CD4-positive, alpha-beta T cell (primary cell): ENCODE results near the gene NHS. TPM values are rescaled to one million over a fixed set of nuclear protein-coding genes. Genes with fewer than 3 reads are reported as not detected.

Experiments used
- ATAC-seq: fragments of 200-7000 bp; cut with Tn5 transposase; one replicate; pipeline ENCODE4 v1.10.0; 2022; ENCODE audit warnings: mild to moderate bottlenecking; ENCODE audit not compliant: poor library complexity
- CTCF ChIA-PET: fragments of 350-600 bp; sonication (Branson Sonifier 250); formaldehyde crosslinking; loops from one replicate; lab custom pipeline; 2021; ENCODE audit warnings: antibody characterized with exemption, inconsistent platforms; lab: Charles Lee
- POLR2A ChIA-PET: fragments of 350-600 bp; sonication (Branson Sonifier 250); formaldehyde crosslinking; loops from one replicate; lab custom pipeline; 2021; ENCODE audit warnings: antibody characterized with exemption, inconsistent platforms; lab: Charles Lee
- DNase-seq, 14 experiments: peaks; one replicate each; pipeline ENCODE4 v3.0.0-alpha.2; 2013 to 2020; ENCODE audit warnings: mixed read lengths in 2 of 14
- H3K27ac ChIP-seq, 2 donors: one replicate each; pipeline versions ENCODE4 v1.5.1 to v1.7.0; 2013; ENCODE audit warnings: low read length in 2 of 2, low read depth in 1 of 2, mild to moderate bottlenecking in 1 of 2
- H3K27me3 ChIP-seq, 2 experiments: 1 replicate in 1 of 2; 2 replicates in 1 of 2; pipeline versions ENCODE4 v1.6.1 to v1.7.0; 2013; ENCODE audit warnings: low read length in 2 of 2, control low read depth in 1 of 2, mild to moderate bottlenecking in 1 of 2, moderate library complexity in 1 of 2; ENCODE audit not compliant: insufficient read depth in 2 of 2, control insufficient read depth in 1 of 2
- H3K36me3 ChIP-seq: one replicate; pipeline ENCODE4 v1.6.1; 2013; ENCODE audit warnings: low read length, control low read depth; ENCODE audit not compliant: insufficient read depth
- H3K4me1 ChIP-seq: one replicate; pipeline ENCODE4 v1.6.1; 2013; ENCODE audit warnings: low read length, control low read depth; ENCODE audit not compliant: insufficient read depth
- H3K4me3 ChIP-seq: one replicate; pipeline ENCODE4 v1.5.1; 2013; ENCODE audit warnings: mild to moderate bottlenecking, low read length, moderate library complexity
- H3K9me3 ChIP-seq, 2 experiments: 1 replicate in 1 of 2; 2 replicates in 1 of 2; pipeline versions ENCODE4 v1.6.1 to v1.7.0; 2013; ENCODE audit warnings: low read length in 2 of 2, mild to moderate bottlenecking in 2 of 2, control low read depth in 1 of 2, moderate library complexity in 1 of 2; ENCODE audit not compliant: control insufficient read depth in 1 of 2, insufficient read depth in 1 of 2
- H3K27ac Mint-ChIP-seq: one replicate; pipeline ENCODE4 v1.8.0; 2020; ENCODE audit warnings: mixed read lengths
- H3K27me3 Mint-ChIP-seq: one replicate; pipeline ENCODE4 v1.8.0; 2021; ENCODE audit warnings: mixed read lengths
- H3K36me3 Mint-ChIP-seq: one replicate; pipeline ENCODE4 v1.8.0; 2021; ENCODE audit warnings: low read depth, mixed read lengths
- H3K4me1 Mint-ChIP-seq: one replicate; pipeline ENCODE4 v1.8.0; 2021; ENCODE audit warnings: low read depth, mixed read lengths
- H3K4me3 Mint-ChIP-seq: one replicate; pipeline ENCODE4 v1.8.0; 2020; ENCODE audit warnings: mild to moderate bottlenecking, mixed read lengths
- H3K9me3 Mint-ChIP-seq: one replicate; pipeline ENCODE4 v1.8.0; 2020; ENCODE audit warnings: mixed read lengths
- CTCF ChIP-seq: fragments of 200-600 bp; IDR thresholded peaks from one replicate; pipeline ENCODE4 v1.8.0; 2022; ENCODE audit warnings: antibody characterized with exemption, mild to moderate bottlenecking
- intact Hi-C, 2 experiments: fragments of 100-400 bp; cut with DNase I in 1 of 2; cut with micrococcal nuclease in 1 of 2; formaldehyde crosslinking; loops; one replicate each; pipeline versions ENCODE4 v1.15.1 to v1.9.0; 2023 to 2025; cut with DNase I, micrococcal nuclease
- total RNA-seq, 174 experiments: library from RNA in 2 of 174; stranded (reverse) in 2 of 174; gene quantifications; one replicate each; pipeline ENCODE4 v1.2.3 and lab custom pipeline; 2021 to 2026

The NHS gene
- total RNA-seq, 2 experiments from 2014 or later = 0.36 to 0.53 TPM

- Histone ChIP-seq H3K36me3 (no peaks in the 10 kb centered on the region), H3K27me3 (no peaks in the 10 kb centered on the region), H3K27ac (no peak overlapping the region), H3K4me3 (no peak overlapping the region), H3K4me1 (no peaks in the 10 kb centered on the region), H3K9me3 (no peaks in the 10 kb centered on the region)
- no peak for ATAC-seq
- H3K36me3 Mint-ChIP-seq = no peaks in the 10 kb centered on the region
- no peaks in the 10 kb centered on the region for H3K9me3 Mint-ChIP-seq
- H3K27me3 Mint-ChIP-seq = peaks cover 4% of the 10 kb centered on the region
- CTCF ChIA-PET = no interaction called here
- POLR2A ChIA-PET = no interaction called here
- no peak for DNase-seq
- H3K4me1 Mint-ChIP-seq = no peaks in the 10 kb centered on the region
- no peak for TF ChIP-seq CTCF
- no peak overlapping the region for H3K4me3 Mint-ChIP-seq
- intact Hi-C loops = no loop called here
- no peak overlapping the region for H3K27ac Mint-ChIP-seq
Observed at GRCh38 chrX:17456526-17456925, 81.5 kb downstream of the NHS start.

GRCh38 chrX:17459008-17459611, 84.1 kb downstream of the NHS start:
- POLR2A ChIA-PET = no interaction called here

GRCh38 chrX:17459661-17460060, 84.7 kb downstream of the NHS start:
- Histone ChIP-seq H3K4me1 (no peaks in the 10 kb centered on the region), H3K4me3 (no peak overlapping the region), H3K27ac (no peak overlapping the region), H3K9me3 (no peaks in the 10 kb centered on the region), H3K36me3 (no peaks in the 10 kb centered on the region), H3K27me3 (no peaks in the 10 kb centered on the region)
- peaks cover 4% of the 10 kb centered on the region for H3K27me3 Mint-ChIP-seq
- no peak for DNase-seq
- POLR2A ChIA-PET = no interaction called here
- no peak overlapping the region for H3K4me3 Mint-ChIP-seq
- H3K27ac Mint-ChIP-seq = no peak overlapping the region
- no peaks in the 10 kb centered on the region for H3K4me1 Mint-ChIP-seq
- no peak for ATAC-seq
- H3K9me3 Mint-ChIP-seq = no peaks in the 10 kb centered on the region
- CTCF ChIA-PET = no interaction called here
- no peak for TF ChIP-seq CTCF
- intact Hi-C loops = no loop called here
- no peaks in the 10 kb centered on the region for H3K36me3 Mint-ChIP-seq

More at GRCh38 chrX:17459008-17459611, 84.1 kb downstream of the NHS start:
- H3K4me1 Mint-ChIP-seq = no peaks in the 10 kb centered on the region
- no peak overlapping the region for H3K4me3 Mint-ChIP-seq
- ATAC-seq (no peak), DNase-seq (no peak)
- H3K27ac ChIP-seq = no peak overlapping the region
- H3K27me3 ChIP-seq = no peaks in the 10 kb centered on the region
- H3K27ac Mint-ChIP-seq = no peak overlapping the region
- no peaks in the 10 kb centered on the region for H3K9me3 ChIP-seq
- peaks cover 4% of the 10 kb centered on the region for H3K27me3 Mint-ChIP-seq
- CTCF ChIA-PET = no interaction called here
- no peaks in the 10 kb centered on the region for H3K4me1 ChIP-seq
- no peaks in the 10 kb centered on the region for H3K36me3 Mint-ChIP-seq
- no peaks in the 10 kb centered on the region for H3K36me3 ChIP-seq
- TF ChIP-seq CTCF = no peak
- no peaks in the 10 kb centered on the region for H3K9me3 Mint-ChIP-seq
- no peak overlapping the region for H3K4me3 ChIP-seq
- intact Hi-C loops = no loop called here
